ENCODE measurements around the gene ENHO. TPM values are rescaled to one million over a fixed set of nuclear protein-coding genes. Genes with fewer than 3 reads are reported as not detected.

The ENHO gene
- total and polyA plus RNA-seq, 2 donors (not counting 1 experiment from before 2014, with no cell fraction given), result not detected

GRCh38 chr9:34518110-34518616 is 4.6 kb downstream of the ENHO start:
- no peak overlapping the region for H2AFZ ChIP-seq (ENCODE audit: insufficient read depth, low read depth, low read length, poor library complexity, severe bottlenecking)
- no peak for ATAC-seq (ENCODE audit: low read depth)
- H3K27ac ChIP-seq (ENCODE audit: low read length in 2 of 2), result no peak overlapping the region
- CTCF ChIA-PET, result no interaction called here
- 75% methylated on average over 6 of the region's 6 CpGs for WGBS (ENCODE audit: insufficient coverage)
- no peaks in the 10 kb centered on the region for H3K36me3 ChIP-seq (replicated peaks in 1 of 2; ENCODE audit: control extremely low read depth in 1 of 2, control insufficient read depth in 1 of 2, extremely low read depth in 1 of 2, insufficient read depth in 2 of 2, low read length in 1 of 2)
- H3K4me1 Mint-ChIP-seq, result peaks cover 6% of the 10 kb centered on the region
- H3K4me3 Mint-ChIP-seq, result no peak overlapping the region
- H3K27ac Mint-ChIP-seq, result no peak overlapping the region
- no peaks in the 10 kb centered on the region for H3K79me2 ChIP-seq (ENCODE audit: control insufficient read depth, insufficient read depth, low read length)
- H3K4me3 ChIP-seq (ENCODE audit: control extremely low read depth in 1 of 5, extremely low read depth in 1 of 5, insufficient read depth in 1 of 5, low read depth in 2 of 5, low read length in 4 of 5), result no peak overlapping the region
- intact Hi-C loops (cut with micrococcal nuclease), result no loop called here
- H4K20me1 ChIP-seq (ENCODE audit: control insufficient read depth, insufficient read depth, low read length, poor library complexity, severe bottlenecking), result no peaks in the 10 kb centered on the region
- peaks cover 0 to 5% (median 0%) of the 10 kb centered on the region in 4 experiments for H3K27me3 ChIP-seq (replicated peaks in 1 of 4; ENCODE audit: control extremely low read depth in 1 of 4, control insufficient read depth in 3 of 4, insufficient read depth in 4 of 4, low read length in 3 of 4)
- peaks cover 4% of the 10 kb centered on the region for H3K27me3 Mint-ChIP-seq
- no peak for TF ChIP-seq EZH2 (IDR thresholded peaks at IDR 0.05; ENCODE audit: borderline replicate concordance, insufficient read depth, low read depth, low read length, poor library complexity, severe bottlenecking)
- TF ChIP-seq, protein P1, sequence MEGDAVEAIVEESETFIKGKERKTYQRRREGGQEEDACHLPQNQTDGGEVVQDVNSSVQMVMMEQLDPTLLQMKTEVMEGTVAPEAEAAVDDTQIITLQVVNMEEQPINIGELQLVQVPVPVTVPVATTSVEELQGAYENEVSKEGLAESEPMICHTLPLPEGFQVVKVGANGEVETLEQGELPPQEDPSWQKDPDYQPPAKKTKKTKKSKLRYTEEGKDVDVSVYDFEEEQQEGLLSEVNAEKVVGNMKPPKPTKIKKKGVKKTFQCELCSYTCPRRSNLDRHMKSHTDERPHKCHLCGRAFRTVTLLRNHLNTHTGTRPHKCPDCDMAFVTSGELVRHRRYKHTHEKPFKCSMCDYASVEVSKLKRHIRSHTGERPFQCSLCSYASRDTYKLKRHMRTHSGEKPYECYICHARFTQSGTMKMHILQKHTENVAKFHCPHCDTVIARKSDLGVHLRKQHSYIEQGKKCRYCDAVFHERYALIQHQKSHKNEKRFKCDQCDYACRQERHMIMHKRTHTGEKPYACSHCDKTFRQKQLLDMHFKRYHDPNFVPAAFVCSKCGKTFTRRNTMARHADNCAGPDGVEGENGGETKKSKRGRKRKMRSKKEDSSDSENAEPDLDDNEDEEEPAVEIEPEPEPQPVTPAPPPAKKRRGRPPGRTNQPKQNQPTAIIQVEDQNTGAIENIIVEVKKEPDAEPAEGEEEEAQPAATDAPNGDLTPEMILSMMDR (IDR thresholded peaks at IDR 0.05), result no peak
- H3K4me1 ChIP-seq (ENCODE audit: control insufficient read depth in 2 of 2, insufficient read depth in 2 of 2, low read length in 2 of 2), result peaks cover 5% of the 10 kb centered on the region in 2 donors
- H3K9me3 ChIP-seq (ENCODE audit: control extremely low read depth in 1 of 3, control insufficient read depth in 2 of 3, insufficient read depth in 1 of 3, low read length in 2 of 3), result no peaks in the 10 kb centered on the region
- H3K9ac ChIP-seq (ENCODE audit: low read length), result no peak overlapping the region
- H3K9me3 Mint-ChIP-seq (ENCODE audit: insufficient read depth), result no peaks in the 10 kb centered on the region
- no peak overlapping the region for H3K4me2 ChIP-seq (replicated peaks; ENCODE audit: low read depth, low read length, poor library complexity, severe bottlenecking)
- POLR2A ChIA-PET, result no interaction called here
- no peak for DNase-seq

- H3K4me3 Mint-ChIP-seq, result no peak overlapping the region
- TF ChIP-seq, protein P1 (IDR thresholded peaks at IDR 0.05), result no peak
- TF ChIP-seq EZH2 (IDR thresholded peaks at IDR 0.05; ENCODE audit: borderline replicate concordance, insufficient read depth, low read depth, low read length, poor library complexity, severe bottlenecking), result no peak
- Histone ChIP-seq H2AFZ (ENCODE audit: insufficient read depth, low read depth, low read length, poor library complexity, severe bottlenecking) (no peak overlapping the region), H3K36me3 (replicated peaks in 1 of 2; ENCODE audit: control extremely low read depth in 1 of 2, control insufficient read depth in 1 of 2, extremely low read depth in 1 of 2, insufficient read depth in 2 of 2, low read length in 1 of 2) (no peaks in the 10 kb centered on the region), H3K9me3 (ENCODE audit: control extremely low read depth in 1 of 3, control insufficient read depth in 2 of 3, insufficient read depth in 1 of 3, low read length in 2 of 3) (no peaks in the 10 kb centered on the region), H3K4me3 (ENCODE audit: control extremely low read depth in 1 of 5, extremely low read depth in 1 of 5, insufficient read depth in 1 of 5, low read depth in 2 of 5, low read length in 4 of 5) (no peak overlapping the region), H3K79me2 (ENCODE audit: control insufficient read depth, insufficient read depth, low read length) (no peaks in the 10 kb centered on the region), H3K9ac (ENCODE audit: low read length) (no peak overlapping the region), H3K27ac (ENCODE audit: low read length in 2 of 2) (no peak overlapping the region), H4K20me1 (ENCODE audit: control insufficient read depth, insufficient read depth, low read length, poor library complexity, severe bottlenecking) (no peaks in the 10 kb centered on the region), H3K4me2 (replicated peaks; ENCODE audit: low read depth, low read length, poor library complexity, severe bottlenecking) (no peak overlapping the region), H3K27me3 (replicated peaks in 1 of 4; ENCODE audit: control extremely low read depth in 1 of 4, control insufficient read depth in 3 of 4, insufficient read depth in 4 of 4, low read length in 3 of 4) (peaks cover 0 to 3% (median 0%) of the 10 kb centered on the region in 4 experiments), H3K4me1 (ENCODE audit: control insufficient read depth in 2 of 2, insufficient read depth in 2 of 2, low read length in 2 of 2) (no peaks in the 10 kb centered on the region)
- POLR2A ChIA-PET, result no interaction called here
- 94% methylated on average over 6 of the region's 7 CpGs for WGBS (ENCODE audit: insufficient coverage)
- no peaks in the 10 kb centered on the region for H3K9me3 Mint-ChIP-seq (ENCODE audit: insufficient read depth)
- intact Hi-C loops (cut with micrococcal nuclease), result no loop called here
- CTCF ChIA-PET, result no interaction called here
- no peaks in the 10 kb centered on the region for H3K27me3 Mint-ChIP-seq
- no peak overlapping the region for H3K27ac Mint-ChIP-seq
- H3K4me1 Mint-ChIP-seq, result peaks cover 1% of the 10 kb centered on the region
- no peak for ATAC-seq (ENCODE audit: low read depth)
- DNase-seq, result no peak
Measured at GRCh38 chr9:34517185-34517584, 5.6 kb downstream of the ENHO start.

All from B cell (primary cell).